Loucy (cell line): Measurements from ENCODE around the gene DBN1.

Experiments used
- H2AFZ ChIP-seq: fragments of 200-600 bp; sonication (generic); 2 replicates; pipeline ENCODE4 v1.6.0; 2016; ENCODE audit warnings: antibody characterized with exemption, mild to moderate bottlenecking, low read length, moderate library complexity
- H3F3A ChIP-seq: fragments of 200-600 bp; 2 replicates; pipeline ENCODE4 v1.6.0; 2016; ENCODE audit warnings: antibody characterized with exemption, low read depth, mild to moderate bottlenecking
- H3K27me3 ChIP-seq: fragments of 200-600 bp; sonication (generic); 2 replicates; pipeline ENCODE4 v1.6.1; 2014; ENCODE audit warnings: low read length, mild to moderate bottlenecking; ENCODE audit not compliant: insufficient read depth, poor library complexity, severe bottlenecking
- H3K36me3 ChIP-seq: fragments of 200-600 bp; sonication (generic); 2 replicates; pipeline ENCODE4 v1.6.1; 2016; ENCODE audit warnings: low read length; ENCODE audit not compliant: insufficient read depth
- H3K4me1 ChIP-seq: fragments of 200-600 bp; sonication (generic); 2 replicates; pipeline ENCODE4 v1.5.1; 2014; ENCODE audit warnings: low read length, mild to moderate bottlenecking; ENCODE audit not compliant: insufficient read depth, poor library complexity, severe bottlenecking
- H3K4me2 ChIP-seq: fragments of 200-600 bp; sonication (generic); 2 replicates; pipeline ENCODE4 v1.6.0; 2014; ENCODE audit warnings: antibody characterized with exemption, low read length, low read depth, mild to moderate bottlenecking; ENCODE audit not compliant: poor library complexity, severe bottlenecking
- H3K4me3 ChIP-seq: fragments of 200-600 bp; sonication (generic); 2 replicates; pipeline ENCODE4 v1.5.1; 2014; ENCODE audit warnings: low read length, mild to moderate bottlenecking, mixed read lengths; ENCODE audit not compliant: poor library complexity, severe bottlenecking
- H3K79me2 ChIP-seq: fragments of 200-600 bp; sonication (generic); 2 replicates; pipeline ENCODE4 v1.6.1; 2014; ENCODE audit warnings: low read length; ENCODE audit not compliant: insufficient read depth
- H3K9ac ChIP-seq: fragments of 200-600 bp; sonication (generic); 2 replicates; pipeline ENCODE4 v1.6.0; 2014; ENCODE audit warnings: mild to moderate bottlenecking, low read depth, low read length, moderate library complexity; ENCODE audit not compliant: poor library complexity, severe bottlenecking
- H3K9me2 ChIP-seq: fragments of 200-600 bp; sonication (generic); replicated peaks from 2 replicates; pipeline ENCODE4 v1.6.1; 2016; ENCODE audit warnings: low read depth, low read length, mixed read lengths
- H3K9me3 ChIP-seq: fragments of 200-600 bp; sonication (generic); 2 replicates; pipeline ENCODE4 v1.6.1; 2014; ENCODE audit warnings: mild to moderate bottlenecking, antibody characterized with exemption, low read length, low read depth; ENCODE audit not compliant: insufficient read depth
- H4K20me1 ChIP-seq: fragments of 200-600 bp; sonication (generic); 2 replicates; pipeline ENCODE4 v1.6.0; 2014; ENCODE audit warnings: antibody characterized with exemption, low read length, mild to moderate bottlenecking; ENCODE audit not compliant: insufficient read depth, poor library complexity, severe bottlenecking
- CTCF ChIP-seq: fragments of 200-600 bp; sonication (generic); conservative IDR thresholded peaks from 2 replicates; pipeline ENCODE4 v1.5.1; 2014; ENCODE audit warnings: mild to moderate bottlenecking, antibody characterized with exemption, low read length
- EZH2phosphoT487 ChIP-seq: fragments of 200-600 bp; IDR thresholded peaks from 2 replicates; pipeline ENCODE4 v1.6.1; 2018; ENCODE audit warnings: antibody characterized with exemption, mild to moderate bottlenecking, moderate library complexity, borderline replicate concordance

The DBN1 gene

GRCh38 chr5:177514541-177514940 is 41.1 kb upstream of the DBN1 start:
- no peaks in the 10 kb centered on the region for H3K9me3 ChIP-seq
- H3K4me2 ChIP-seq: peak overlapping the region; percentile 85
- no peaks in the 10 kb centered on the region; the same call in 1 of the 2 replicates for H3K36me3 ChIP-seq
- no peaks in the 10 kb centered on the region for H3K9me2 ChIP-seq
- no peaks in the 10 kb centered on the region for H3K27me3 ChIP-seq
- peak overlapping the region; percentile 87 for H3K9ac ChIP-seq
- peak overlapping the region; percentile 91 for H3K4me3 ChIP-seq
- no peaks in the 10 kb centered on the region for H3F3A ChIP-seq
- no peak overlapping the region for H2AFZ ChIP-seq
- peaks cover 9% of the 10 kb centered on the region for H3K4me1 ChIP-seq
- TF ChIP-seq EZH2phosphoT487 (no peak), CTCF (no peak)
- peaks cover 11% of the 10 kb centered on the region for H4K20me1 ChIP-seq
- peaks cover 44% of the 10 kb centered on the region; the same call in 1 of the 2 replicates for H3K79me2 ChIP-seq

- no peaks in the 10 kb centered on the region for H3K27me3 ChIP-seq
- no peak overlapping the region for H3K9ac ChIP-seq
- no peaks in the 10 kb centered on the region for H3F3A ChIP-seq
- no peaks in the 10 kb centered on the region for H3K9me2 ChIP-seq
- peaks cover 41% of the 10 kb centered on the region; the same call in 1 of the 2 replicates for H3K79me2 ChIP-seq
- H3K4me1 ChIP-seq: peaks cover 10% of the 10 kb centered on the region
- H2AFZ ChIP-seq: no peak overlapping the region
- no peak overlapping the region for H3K4me3 ChIP-seq
- peaks cover 11% of the 10 kb centered on the region for H4K20me1 ChIP-seq
- H3K36me3 ChIP-seq: no peaks in the 10 kb centered on the region; the same call in 1 of the 2 replicates
- TF ChIP-seq CTCF: no peak
- no peaks in the 10 kb centered on the region for H3K9me3 ChIP-seq
- H3K4me2 ChIP-seq: peak overlapping the region; percentile 20
Measured at GRCh38 chr5:177513500-177513899, 40.1 kb upstream of the DBN1 start.

GRCh38 chr5:177512736-177513380 is 39.4 kb upstream of the DBN1 start:
- H3K27me3 ChIP-seq: no peaks in the 10 kb centered on the region
- no peak overlapping the region for H3K9ac ChIP-seq
- no peak overlapping the region for H3K4me2 ChIP-seq
- H3F3A ChIP-seq: no peaks in the 10 kb centered on the region
- no peaks in the 10 kb centered on the region for H3K9me3 ChIP-seq
- peaks cover 41% of the 10 kb centered on the region; the same call in 1 of the 2 replicates for H3K79me2 ChIP-seq
- H3K4me1 ChIP-seq: peaks cover 13% of the 10 kb centered on the region
- H3K4me3 ChIP-seq: no peak overlapping the region
- H4K20me1 ChIP-seq: peaks cover 11% of the 10 kb centered on the region
- no peaks in the 10 kb centered on the region for H3K9me2 ChIP-seq
- H2AFZ ChIP-seq: no peak overlapping the region
- no peaks in the 10 kb centered on the region; the same call in 1 of the 2 replicates for H3K36me3 ChIP-seq
- no peak for TF ChIP-seq EZH2phosphoT487
- TF ChIP-seq CTCF: no peak
